Endothelial cell of umbilical vein (primary cell): ENCODE results near the gene R3HDM2. TPM values are rescaled to one million over a fixed set of nuclear protein-coding genes. Genes with fewer than 3 reads are reported as not detected.

Experiments
- BruUV-seq: library from RNA; stranded (reverse); fragments of 400-500 nt; replicated peaks from 2 replicates; lab custom pipeline; 2021; lab: Mats Ljungman, UMichigan
- CTCF ChIA-PET: fragments of 300-600, 350-600 bp; sonication (Branson Sonifier 250); formaldehyde crosslinking; loops from one replicate; lab custom pipeline; 2021; ENCODE audit warnings: antibody characterized with exemption, inconsistent platforms; lab: Charles Lee
- POLR2A ChIA-PET: fragments of 300-600, 350-600 bp; sonication (Branson Sonifier 250); formaldehyde crosslinking; loops from one replicate; lab custom pipeline; 2021; ENCODE audit warnings: antibody characterized with exemption, inconsistent platforms; lab: Charles Lee
- DNase-seq: peaks from one replicate; pipeline ENCODE4 v3.0.0-alpha.2; 2011; ENCODE audit warnings: low read depth, low spot score
- FAIRE-seq: peaks from 2 replicates; lab custom pipeline; 2011; peaks lifted over from hg19 to GRCh38; lab: Jason Lieb, UNC
- H2AFZ ChIP-seq: 2 replicates; pipeline ENCODE4 v1.6.0; 2012; ENCODE audit warnings: low read depth, low read length, control low read depth, inconsistent platforms
- H3K27ac ChIP-seq: 2 replicates; pipeline ENCODE4 v1.5.1; 2011; ENCODE audit warnings: low read depth, mild to moderate bottlenecking, control low read depth, low read length, moderate library complexity; ENCODE audit not compliant: insufficient read depth
- H3K27me3 ChIP-seq, 2 experiments: 2 replicates each; pipeline versions ENCODE4 v1.6.0 to v1.6.1; 2011; ENCODE audit warnings: low read length in 2 of 2, mixed read lengths in 1 of 2; ENCODE audit not compliant: control insufficient read depth in 2 of 2, insufficient read depth in 2 of 2
- H3K36me3 ChIP-seq, 2 experiments: 2 replicates in 1 of 2; 3 replicates in 1 of 2; pipeline ENCODE4 v1.5.1; 2011; ENCODE audit warnings: low read length in 2 of 2, mild to moderate bottlenecking in 1 of 2, moderate library complexity in 1 of 2; ENCODE audit not compliant: control insufficient read depth in 2 of 2, insufficient read depth in 2 of 2; ENCODE audit errors: extremely low read depth in 1 of 2
- H3K4me1 ChIP-seq: 3 replicates; pipeline ENCODE4 v1.5.1; 2011; ENCODE audit warnings: mild to moderate bottlenecking, low read length; ENCODE audit not compliant: control insufficient read depth, insufficient read depth; ENCODE audit errors: extremely low read depth
- H3K4me2 ChIP-seq: 2 replicates; pipeline ENCODE4 v1.6.1; 2011; ENCODE audit warnings: low read length, control low read depth, mixed read lengths; ENCODE audit not compliant: insufficient read depth
- H3K4me3 ChIP-seq, 3 experiments: fragments of 200-600 bp in 1 of 3; sonication (generic), shearing (Covaris generic) in 1 of 3; replicated peaks in 1 of 3; 2 replicates each; pipeline ENCODE4 v1.5.1; 2011 to 2016; ENCODE audit warnings: control low read depth in 3 of 3, low read length in 3 of 3, mild to moderate bottlenecking in 2 of 3, inconsistent platforms in 1 of 3, low read depth in 1 of 3, moderate library complexity in 1 of 3; ENCODE audit not compliant: insufficient read depth in 1 of 3
- H3K79me2 ChIP-seq: 2 replicates; pipeline ENCODE4 v1.6.0; 2012; ENCODE audit warnings: low read length, inconsistent platforms; ENCODE audit not compliant: control insufficient read depth, insufficient read depth
- H3K9ac ChIP-seq: replicated peaks from 2 replicates; pipeline ENCODE3; 2011; ENCODE audit warnings: low read length, control low read depth; ENCODE audit not compliant: insufficient read depth; ENCODE audit errors: extremely low read depth
- H3K9me1 ChIP-seq: replicated peaks from 3 replicates; pipeline ENCODE4 v1.6.0; 2011; ENCODE audit warnings: mild to moderate bottlenecking, low read length; ENCODE audit not compliant: control insufficient read depth, insufficient read depth; ENCODE audit errors: extremely low read depth
- H3K9me3 ChIP-seq: replicated peaks from 2 replicates; pipeline ENCODE4 v1.5.1; 2012; ENCODE audit warnings: low read length, inconsistent platforms; ENCODE audit not compliant: control insufficient read depth, insufficient read depth
- H4K20me1 ChIP-seq: replicated peaks from 2 replicates; pipeline ENCODE3; 2011; ENCODE audit warnings: mild to moderate bottlenecking, low read length; ENCODE audit not compliant: control insufficient read depth, insufficient read depth; ENCODE audit errors: extremely low read depth
- EZH2 ChIP-seq: IDR thresholded peaks from 2 replicates; pipeline ENCODE4 v1.6.1; 2012; ENCODE audit warnings: borderline replicate concordance, low read depth, mild to moderate bottlenecking, moderate library complexity, low read length, inconsistent platforms; ENCODE audit not compliant: severe bottlenecking
- FOS ChIP-seq: IDR thresholded peaks from 2 replicates; pipeline ENCODE4 v1.6.1; 2011; ENCODE audit warnings: mild to moderate bottlenecking, low read length, moderate library complexity, borderline replicate concordance; ENCODE audit not compliant: insufficient read depth
- MYC ChIP-seq: IDR thresholded peaks from one replicate; pipeline ENCODE4 v1.6.1; 2011; ENCODE audit warnings: mild to moderate bottlenecking, low read depth, low read length
- dilution Hi-C: fragments of 300-500 bp; cut with MboI; formaldehyde crosslinking; loops from one replicate; pipeline ENCODE4 v1.15.0; 2019; ENCODE audit warnings: low sequenced_read_pairs; ENCODE audit not compliant: extremely low pct_ligation_motif_present
- intact Hi-C: fragments of 100-400 bp; cut with micrococcal nuclease; formaldehyde crosslinking; loops from one replicate; pipeline ENCODE4 v1.10.0; 2022
- polyA plus RNA-seq, 4 experiments: library from polyadenylated mRNA; depleted of rRNA in 3 of 4; stranded (reverse) in 3 of 4; unstranded in 1 of 4; fragments of >200 nt; gene quantifications; 2 replicates each; pipeline versions ENCODE4 v1.2.1 to v1.2.3, GENCODE V29; 2011 to 2012; ENCODE audit warnings: missing spikeins in 1 of 4
- total RNA-seq: library from RNA; stranded (reverse); gene quantifications from 2 replicates; pipeline ENCODE4 v1.2.3, GENCODE V29; 2021

The R3HDM2 gene
- total and polyA plus RNA-seq, 2 donors (not counting 3 experiments of a cell fraction or from before 2014, with no cell fraction given), result 26.1 to 31.3 TPM

DNA sequence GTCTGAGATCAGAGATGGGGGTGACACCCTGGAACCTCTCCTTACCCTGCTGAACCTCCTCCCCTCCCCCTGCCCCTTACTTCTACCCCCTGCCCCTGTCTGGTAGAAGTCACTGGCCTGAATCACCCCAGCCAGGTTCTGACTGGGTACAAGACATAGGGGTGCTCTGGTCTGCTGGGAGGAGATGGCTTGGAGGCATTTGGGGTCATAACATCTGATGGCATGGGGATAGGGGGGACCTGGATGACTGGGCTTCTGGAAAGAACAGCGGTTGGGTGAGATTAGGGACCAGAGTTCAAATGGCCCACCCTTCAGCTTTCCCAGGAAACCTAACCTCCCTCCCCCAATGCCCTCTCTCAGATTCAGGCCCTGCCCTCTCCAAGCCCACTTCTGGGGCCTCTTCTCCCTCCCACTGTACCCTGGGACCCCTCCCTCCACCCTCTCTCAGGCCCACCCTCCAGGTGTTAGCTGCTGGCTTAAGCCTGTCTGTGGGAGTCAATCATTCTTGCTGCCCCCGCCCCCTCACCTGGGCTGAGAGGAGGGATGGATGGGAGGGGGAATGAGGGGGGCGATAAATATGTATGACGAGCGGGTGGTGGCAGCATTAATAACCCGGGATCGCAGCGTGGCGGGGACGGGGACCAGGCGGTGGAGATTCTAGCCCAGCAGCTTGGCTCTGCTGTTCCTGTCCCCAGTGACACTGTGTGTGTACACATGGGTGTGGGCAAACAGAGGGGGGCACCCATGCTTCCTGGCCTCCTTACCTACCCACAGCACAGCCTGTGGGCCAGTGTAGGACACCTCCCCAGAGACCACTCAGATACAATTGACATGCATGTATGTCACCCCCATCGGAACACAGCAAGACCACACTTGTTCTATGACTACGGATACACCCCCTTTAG lies 208.3 kb downstream of the R3HDM2 start:
- intact Hi-C loops, result no loop called here
- Histone ChIP-seq H3K27ac (no peak overlapping the region), H3K9ac (no peak overlapping the region), H3K36me3 (no peaks in the 10 kb centered on the region), H3K79me2 (no peaks in the 10 kb centered on the region), H3K9me3 (no peaks in the 10 kb centered on the region), H3K4me3 (no peak overlapping the region), H2AFZ (no peak overlapping the region), H3K27me3 (peaks cover 80 to 83% of the 10 kb centered on the region in 2 experiments), H4K20me1 (no peaks in the 10 kb centered on the region), H3K4me1 (no peaks in the 10 kb centered on the region), H3K9me1 (no peaks in the 10 kb centered on the region), H3K4me2 (no peak overlapping the region)
- no peak for FAIRE-seq
- POLR2A ChIA-PET, result no interaction called here
- no peak for DNase-seq
- dilution Hi-C loops, result no loop called here
- BruUV-seq, result no TSS peak
- CTCF ChIA-PET, result interaction anchor here (0.7 to 5.3 kb wide), 4 partner anchors 9 to 20 kb away, joined by 3 to 50 read pairs (median 38); a partner anchor contains a TSS
- TF ChIP-seq FOS (no peak), MYC (no peak), EZH2 (peak; percentile 69)

DNA sequence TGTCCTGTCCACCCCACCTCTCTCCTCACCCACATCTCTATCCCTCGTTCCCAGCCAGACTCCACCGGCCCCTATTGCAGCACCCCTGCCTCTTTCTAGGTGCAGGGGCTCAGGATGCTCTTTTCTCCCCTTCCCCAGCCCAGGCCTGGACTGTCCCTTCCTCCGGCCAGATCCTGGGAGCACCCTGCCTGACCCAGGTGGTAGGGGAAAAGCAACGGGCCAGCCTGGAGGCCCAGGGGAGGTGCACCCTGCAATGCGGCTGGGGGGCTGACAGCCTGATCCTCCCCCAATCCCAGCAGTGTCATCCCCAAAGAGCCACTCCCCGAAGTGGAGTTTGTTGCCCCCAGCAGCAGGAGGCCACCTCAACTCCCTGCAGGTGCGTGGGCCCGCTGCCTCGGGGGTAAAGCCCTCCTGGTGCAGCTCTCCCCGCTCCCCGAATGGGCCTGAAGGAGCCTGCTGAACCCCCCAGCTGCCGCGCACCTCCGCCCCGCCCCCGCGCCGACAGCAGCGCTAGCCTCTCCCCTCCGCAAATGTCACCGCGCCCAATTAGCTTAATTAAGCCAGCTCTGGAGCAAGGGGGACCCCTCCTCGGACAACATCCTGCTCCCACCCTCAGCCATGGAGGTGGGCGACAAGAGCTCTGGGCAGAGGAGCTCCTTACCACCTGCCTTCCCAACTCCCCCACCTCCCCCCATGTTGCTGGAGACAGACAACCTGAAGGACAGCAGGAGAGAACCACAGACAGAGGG lies 209.5 kb downstream of the R3HDM2 start:
- Histone ChIP-seq H3K9me1 (no peaks in the 10 kb centered on the region), H4K20me1 (no peaks in the 10 kb centered on the region), H3K27ac (no peak overlapping the region), H2AFZ (no peak overlapping the region), H3K4me2 (no peak overlapping the region), H3K27me3 (peaks cover 83 to 86% of the 10 kb centered on the region in 2 experiments), H3K4me1 (no peaks in the 10 kb centered on the region), H3K36me3 (no peaks in the 10 kb centered on the region), H3K9ac (no peak overlapping the region), H3K4me3 (no peak overlapping the region), H3K79me2 (no peaks in the 10 kb centered on the region), H3K9me3 (no peaks in the 10 kb centered on the region)
- intact Hi-C loops, result no loop called here
- BruUV-seq, result no TSS peak
- dilution Hi-C loops, result no loop called here
- FAIRE-seq (no peak), DNase-seq (no peak)
- ChIA-PET POLR2A (no interaction called here), CTCF (interaction anchor here (0.8 to 0.9 kb wide), 2 partner anchors 8 to 21 kb away, joined by 3 to 6 read pairs; no protein-coding TSS in a partner anchor)
- TF ChIP-seq MYC (no peak), EZH2 (peak; percentile 81)
